Measurements from ENCODE around the gene DLGAP1.

DNA sequence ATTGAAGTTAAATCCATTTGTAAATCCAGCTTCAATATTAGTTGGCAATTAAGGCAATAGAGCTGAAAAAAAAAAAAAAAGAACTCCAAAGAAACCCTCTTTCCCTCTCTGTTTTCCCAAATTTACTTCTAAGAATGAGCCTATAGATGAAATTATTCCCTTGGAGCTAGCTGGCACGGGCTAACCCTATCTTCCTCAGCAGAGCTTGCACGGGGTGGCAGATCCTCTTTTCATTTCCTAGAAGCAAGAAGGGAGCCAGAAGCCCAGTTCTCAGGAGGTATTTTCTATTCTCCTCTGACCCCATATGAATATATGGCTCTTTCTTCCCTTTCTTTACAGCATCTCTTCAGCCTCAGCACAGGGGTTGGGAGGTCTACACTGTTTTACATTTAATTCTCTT, 579.1 kb downstream of the DLGAP1 start:
- no peak for TF ChIP-seq EZH2 (IDR thresholded peaks at IDR 0.05; ENCODE audit: borderline replicate concordance, low read length)
- TF ChIP-seq, protein P1, sequence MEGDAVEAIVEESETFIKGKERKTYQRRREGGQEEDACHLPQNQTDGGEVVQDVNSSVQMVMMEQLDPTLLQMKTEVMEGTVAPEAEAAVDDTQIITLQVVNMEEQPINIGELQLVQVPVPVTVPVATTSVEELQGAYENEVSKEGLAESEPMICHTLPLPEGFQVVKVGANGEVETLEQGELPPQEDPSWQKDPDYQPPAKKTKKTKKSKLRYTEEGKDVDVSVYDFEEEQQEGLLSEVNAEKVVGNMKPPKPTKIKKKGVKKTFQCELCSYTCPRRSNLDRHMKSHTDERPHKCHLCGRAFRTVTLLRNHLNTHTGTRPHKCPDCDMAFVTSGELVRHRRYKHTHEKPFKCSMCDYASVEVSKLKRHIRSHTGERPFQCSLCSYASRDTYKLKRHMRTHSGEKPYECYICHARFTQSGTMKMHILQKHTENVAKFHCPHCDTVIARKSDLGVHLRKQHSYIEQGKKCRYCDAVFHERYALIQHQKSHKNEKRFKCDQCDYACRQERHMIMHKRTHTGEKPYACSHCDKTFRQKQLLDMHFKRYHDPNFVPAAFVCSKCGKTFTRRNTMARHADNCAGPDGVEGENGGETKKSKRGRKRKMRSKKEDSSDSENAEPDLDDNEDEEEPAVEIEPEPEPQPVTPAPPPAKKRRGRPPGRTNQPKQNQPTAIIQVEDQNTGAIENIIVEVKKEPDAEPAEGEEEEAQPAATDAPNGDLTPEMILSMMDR (IDR thresholded peaks at IDR 0.05; ENCODE audit: low read length): no peak

Measured in OCI-LY1 (cell line).